Fibroblast of skin of abdomen (primary cell): ENCODE measurements around the gene AMH.

Source experiments
- DNase-seq: peaks from one replicate; pipeline ENCODE4 v3.0.0-alpha.2; 2013

The AMH gene

DNA sequence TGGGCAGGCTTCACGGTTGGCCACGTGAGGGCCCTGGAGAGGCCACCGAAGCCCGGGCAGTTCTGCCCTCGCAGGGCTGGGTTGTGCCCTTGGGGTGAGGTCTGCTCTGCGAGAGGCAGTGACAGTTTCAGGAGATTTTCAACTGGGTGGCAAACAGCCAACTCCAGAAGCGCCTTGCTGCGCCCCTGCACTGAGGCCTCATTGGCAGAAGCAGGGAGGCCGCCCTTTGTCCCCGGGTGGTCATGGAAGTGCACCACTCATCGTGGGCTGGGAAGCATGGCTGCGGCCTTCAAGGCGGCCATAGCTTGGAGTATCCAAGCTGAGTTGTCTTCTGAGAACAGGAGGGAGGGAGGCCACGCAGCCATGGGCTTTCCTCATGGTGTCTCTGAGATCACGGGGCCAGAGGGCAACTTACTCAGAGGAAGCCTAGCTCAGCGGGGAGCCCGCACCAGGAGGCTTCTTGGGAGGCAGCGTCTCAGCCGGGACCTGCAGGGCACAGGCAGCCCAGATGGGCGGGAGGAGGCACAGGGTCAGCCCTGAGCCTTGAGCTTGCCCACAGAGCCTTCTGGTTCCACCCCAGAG, 27.8 kb upstream of the AMH start:
- no peak for DNase-seq

DNA sequence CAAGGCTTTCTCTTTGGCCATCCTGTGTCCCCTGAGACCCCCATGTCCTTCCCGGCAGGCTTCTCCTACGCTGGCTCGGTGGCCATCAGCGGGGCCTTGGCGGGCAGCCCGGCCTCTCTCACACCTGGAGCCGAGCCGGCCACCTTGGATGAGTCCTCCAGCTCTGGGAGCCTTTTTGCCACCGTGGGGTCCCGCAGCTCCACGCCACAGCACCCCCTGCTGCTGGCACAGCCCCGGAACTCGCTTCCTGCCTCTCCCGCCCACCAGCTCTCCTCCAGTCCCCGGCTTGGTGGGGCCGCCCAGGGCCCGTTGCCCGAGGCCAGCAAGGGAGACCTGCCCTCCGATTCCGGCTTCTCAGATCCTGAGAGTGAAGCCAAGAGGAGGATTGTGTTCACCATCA, 27.2 kb upstream of the AMH start:
- DNase-seq = no peak

DNA sequence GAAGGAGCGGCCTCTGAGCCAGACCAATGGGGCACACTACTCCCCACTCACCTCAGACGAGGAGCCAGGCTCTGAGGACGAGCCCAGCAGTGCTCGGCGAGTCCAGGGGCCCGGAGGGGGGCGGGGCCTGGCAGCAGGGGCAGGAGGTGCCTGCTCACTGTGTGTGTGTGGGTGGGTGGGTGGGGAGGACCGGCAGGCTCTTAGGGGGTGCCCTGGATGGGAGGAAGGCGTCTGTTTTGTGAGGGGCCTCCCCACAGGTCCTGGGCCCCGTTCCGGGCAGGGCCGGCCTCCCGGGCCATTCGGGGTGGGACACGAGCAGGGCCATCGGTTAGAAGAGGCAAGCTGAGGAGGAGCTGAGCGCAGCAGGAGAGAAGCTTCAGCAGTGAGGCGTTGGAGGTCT, 25.7 kb upstream of the AMH start:
- no peak for DNase-seq

DNA sequence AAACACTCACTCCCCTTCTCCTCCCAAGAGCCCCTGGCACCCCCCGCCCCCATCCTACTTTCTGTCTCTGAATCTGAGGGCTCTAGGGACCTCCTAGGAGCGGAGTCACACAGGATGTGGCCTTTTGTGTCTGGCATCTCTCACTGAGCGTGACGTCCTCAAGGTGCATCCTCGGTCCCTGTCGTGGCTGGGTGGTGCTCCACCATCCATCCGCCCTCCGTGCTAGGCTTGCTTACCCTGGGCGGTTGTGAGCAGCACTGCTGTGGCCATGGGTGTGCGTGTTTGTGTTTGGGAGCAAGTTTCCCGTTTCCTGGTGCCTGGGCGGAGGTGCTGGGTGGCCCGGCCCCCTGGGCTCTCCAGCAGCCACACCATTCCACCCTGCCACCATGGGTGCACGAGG, 25.2 kb upstream of the AMH start:
- no peak for DNase-seq

DNA sequence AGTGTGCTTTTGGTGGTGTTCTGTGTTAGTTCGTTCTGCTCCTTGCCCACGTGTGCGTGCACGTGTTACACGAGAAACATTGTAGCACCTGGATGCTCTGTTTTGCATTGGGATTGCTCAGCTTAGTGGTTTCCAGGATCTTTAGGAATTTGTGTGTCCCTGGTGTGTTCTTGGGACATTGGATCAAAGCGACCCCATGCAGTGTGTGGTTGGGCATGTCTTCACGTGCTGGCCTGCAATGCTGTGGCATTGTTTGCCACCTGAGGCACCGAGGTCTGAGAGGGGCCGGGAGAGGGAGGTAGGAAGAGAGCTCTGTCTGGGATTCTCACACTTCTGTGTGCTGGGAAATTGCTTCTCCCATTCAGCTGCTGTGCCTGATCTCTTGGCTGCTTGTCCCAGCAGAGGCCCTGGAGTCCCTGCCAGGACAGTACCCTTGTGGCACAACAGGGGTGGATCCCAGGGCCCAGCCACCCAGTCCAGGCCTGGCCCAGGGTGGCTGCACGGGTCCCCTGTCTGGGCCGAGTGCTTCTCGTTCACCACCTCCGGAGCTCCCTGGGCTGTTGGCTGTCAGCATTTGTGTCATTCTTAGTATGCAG, 24.3 kb upstream of the AMH start:
- no peak for DNase-seq

DNA sequence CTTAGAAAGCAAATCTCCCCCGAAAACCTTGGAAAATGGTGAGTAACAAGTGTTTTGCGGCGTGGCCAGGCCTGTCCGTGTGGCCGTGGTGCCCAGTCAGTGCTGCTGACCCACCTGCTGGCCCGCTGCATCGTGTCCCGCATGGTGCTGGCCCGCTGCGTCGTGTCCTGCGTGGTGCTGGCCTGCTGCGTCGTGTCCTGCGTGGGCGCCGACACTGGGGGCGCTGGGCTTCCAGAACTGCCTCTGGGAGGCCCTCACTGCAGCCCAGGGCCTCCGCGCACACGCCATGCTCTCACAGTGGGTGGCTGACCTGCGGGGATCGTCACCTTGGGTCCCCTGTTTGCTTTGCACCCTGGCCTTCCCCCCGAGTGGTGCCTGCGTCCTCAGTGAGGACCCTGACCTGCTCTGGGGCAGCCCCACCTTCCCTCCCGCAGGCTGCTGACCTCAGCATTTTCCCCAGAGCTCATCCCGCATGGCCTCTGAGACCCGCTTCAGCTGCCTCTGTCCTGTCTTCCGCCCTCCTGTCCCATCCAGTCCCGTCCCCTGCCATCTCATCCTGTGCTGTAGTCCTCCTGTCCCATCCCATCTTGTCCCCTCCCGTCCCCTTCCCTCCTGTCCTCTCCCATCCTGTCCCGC, 23.6 kb upstream of the AMH start:
- DNase-seq = no peak

DNA sequence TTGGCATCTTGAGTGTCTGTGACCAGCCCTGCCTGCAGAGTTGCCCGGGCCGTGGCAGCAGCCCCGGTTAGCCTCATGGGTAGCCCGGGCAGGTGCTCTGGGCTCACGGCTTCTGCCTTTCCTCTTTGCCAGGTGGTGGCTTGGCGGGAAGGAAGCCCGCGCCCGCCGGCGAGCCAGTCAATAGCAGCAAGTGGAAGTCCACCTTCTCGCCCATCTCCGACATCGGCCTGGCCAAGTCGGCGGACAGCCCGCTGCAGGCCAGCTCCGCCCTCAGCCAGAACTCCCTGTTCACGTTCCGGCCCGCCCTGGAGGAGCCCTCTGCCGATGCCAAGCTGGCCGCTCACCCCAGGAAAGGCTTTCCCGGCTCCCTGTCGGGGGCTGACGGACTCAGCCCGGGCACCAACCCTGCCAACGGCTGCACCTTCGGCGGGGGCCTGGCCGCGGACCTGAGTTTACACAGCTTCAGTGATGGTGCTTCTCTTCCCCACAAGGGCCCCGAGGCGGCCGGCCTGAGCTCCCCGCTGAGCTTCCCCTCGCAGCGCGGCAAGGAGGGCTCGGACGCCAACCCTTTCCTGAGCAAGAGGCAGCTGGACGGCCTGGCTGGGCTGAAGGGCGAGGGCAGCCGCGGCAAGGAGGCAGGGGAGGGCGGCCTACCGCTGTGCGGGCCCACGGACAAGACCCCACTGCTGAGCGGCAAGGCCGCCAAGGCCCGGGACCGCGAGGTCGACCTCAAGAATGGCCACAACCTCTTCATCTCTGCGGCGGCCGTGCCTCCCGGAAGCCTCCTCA, 22.9 kb upstream of the AMH start:
- no peak for DNase-seq

DNA sequence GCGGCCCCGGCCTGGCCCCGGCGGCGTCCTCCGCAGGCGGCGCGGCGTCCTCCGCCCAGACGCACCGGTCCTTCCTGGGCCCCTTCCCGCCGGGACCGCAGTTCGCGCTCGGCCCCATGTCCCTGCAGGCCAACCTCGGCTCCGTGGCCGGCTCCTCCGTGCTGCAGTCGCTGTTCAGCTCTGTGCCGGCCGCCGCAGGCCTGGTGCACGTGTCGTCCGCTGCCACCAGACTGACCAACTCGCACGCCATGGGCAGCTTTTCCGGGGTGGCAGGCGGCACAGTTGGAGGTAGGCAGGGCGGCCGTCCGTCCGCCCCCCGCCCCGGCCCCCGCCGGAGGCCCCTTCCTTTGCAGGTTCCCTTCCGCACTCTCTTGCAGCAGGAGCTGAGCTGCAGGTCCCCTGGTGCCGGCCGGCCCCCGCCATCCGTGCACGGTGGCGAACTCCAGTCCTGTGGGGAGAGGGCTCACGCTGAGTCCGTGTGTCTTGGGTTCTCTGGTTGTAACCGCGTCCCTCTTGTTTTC, 22.2 kb upstream of the AMH start:
- DNase-seq = no peak

DNA sequence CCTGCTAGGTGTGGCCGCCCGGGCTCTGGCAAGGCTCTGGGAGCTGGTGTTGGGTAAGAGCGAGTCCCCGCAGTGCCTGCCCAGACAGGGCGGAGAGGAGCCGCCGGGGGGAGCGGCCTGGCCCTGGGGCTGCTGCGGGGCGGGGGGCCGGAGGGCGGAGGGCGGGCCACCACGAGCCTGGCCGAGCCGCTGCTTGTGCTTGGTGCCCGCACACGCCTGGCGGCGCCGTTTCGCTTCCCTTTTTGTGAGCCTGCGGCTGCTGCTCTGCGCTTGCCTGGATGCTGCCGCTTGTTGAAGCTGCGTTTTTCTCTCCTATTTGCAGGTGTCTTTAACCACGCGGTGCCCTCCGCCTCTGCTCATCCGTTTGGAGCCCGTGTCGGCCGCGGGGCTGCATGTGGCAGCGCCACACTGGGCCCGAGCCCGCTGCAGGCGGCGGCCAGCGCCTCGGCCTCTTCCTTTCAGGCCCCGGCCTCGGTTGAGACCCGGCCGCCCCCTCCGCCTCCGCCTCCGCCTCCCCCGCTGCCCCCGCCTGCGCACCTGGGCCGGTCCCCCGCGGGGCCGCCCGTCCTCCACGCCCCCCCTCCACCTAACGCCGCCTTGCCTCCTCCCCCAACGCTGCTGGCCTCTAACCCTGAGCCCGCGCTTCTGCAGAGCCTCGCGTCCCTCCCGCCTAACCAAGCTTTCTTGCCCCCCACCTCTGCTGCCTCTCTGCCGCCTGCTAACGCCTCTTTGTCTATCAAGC, 21.5 kb upstream of the AMH start:
- DNase-seq = no peak

DNA sequence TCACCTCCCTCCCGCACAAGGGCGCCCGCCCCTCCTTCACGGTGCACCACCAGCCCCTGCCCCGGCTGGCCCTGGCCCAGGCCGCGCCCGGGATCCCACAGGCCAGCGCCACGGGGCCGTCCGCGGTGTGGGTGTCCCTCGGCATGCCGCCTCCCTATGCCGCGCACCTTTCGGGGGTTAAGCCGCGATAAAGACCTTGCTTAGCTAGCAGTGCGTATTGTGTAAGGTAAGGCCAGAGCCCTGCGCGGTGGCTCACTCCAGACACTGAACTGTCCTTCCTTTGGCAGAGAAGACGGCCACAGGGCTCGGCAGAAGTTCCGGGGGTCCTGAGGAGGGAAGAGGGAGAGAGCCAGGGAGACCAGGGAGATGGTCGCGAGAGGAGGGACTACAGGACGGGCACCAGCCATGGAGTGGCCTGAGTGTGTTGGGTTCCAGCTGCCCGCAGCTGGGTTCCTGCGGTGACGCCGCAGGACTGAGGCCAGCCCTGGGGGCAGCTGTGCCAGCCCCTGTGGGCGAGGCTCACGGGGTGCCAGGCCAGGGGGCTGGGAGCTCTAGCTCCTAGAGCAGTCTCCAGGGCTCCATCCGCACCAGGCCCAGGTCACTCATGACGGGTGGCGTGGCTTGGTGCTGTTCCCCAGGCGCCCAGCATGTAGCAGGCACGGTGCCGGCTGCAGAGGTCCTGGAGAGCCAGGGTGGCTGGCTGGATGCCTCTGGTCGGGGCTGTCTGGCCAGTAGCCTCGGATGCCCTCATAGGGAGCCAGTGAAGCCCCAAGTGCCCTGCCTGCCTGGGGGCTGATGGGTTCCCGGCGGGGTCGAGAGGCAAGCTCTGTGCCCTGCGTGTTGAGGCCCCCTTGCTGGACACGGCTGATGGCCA, 20.7 kb upstream of the AMH start:
- DNase-seq = no peak

DNA sequence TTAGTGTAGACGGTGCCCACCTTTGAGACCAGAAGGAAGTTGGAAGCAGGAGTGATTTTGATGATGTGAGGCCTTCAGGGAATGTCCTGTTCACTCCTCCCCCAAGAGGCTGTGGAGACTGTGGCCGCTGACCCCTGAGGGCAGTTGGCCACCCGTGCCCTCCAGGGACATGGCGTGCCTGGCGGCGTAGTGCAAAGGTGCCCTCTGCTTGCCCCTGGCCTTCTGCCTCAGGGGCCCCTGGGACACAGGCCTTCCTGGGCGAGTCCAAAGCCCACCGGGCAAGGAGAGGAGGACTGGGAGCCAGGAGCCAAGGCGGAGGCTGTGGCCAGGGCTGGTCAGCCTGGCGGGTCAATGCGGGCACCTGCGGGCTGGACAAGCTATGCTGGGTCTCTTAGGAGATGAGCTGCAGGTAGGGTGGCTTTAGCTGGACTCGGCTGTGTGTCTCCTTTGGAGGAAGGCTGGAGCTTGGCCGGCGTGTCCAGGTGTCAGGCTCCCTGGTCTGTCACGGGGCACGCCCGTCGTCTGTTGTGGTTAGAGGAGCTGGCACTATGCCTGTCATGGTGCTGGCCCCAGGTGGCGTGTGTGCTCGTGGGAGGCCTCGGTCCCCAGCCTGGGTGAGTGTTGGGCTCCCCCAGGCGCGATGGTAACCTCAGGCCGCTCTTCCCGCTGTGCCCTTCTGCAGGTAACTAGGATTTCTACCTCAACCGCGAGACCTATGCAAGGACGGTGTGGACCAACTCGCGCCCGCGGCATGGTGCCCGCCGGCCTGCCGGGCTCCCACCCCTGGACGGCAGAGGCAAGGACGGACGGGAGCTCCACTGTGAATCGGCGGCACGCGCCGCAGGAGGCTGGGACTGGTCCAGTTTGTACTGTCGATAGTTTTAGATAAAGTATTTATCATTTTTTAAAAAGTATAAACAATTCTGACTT, 19.8 kb upstream of the AMH start:
- DNase-seq = no peak

DNA sequence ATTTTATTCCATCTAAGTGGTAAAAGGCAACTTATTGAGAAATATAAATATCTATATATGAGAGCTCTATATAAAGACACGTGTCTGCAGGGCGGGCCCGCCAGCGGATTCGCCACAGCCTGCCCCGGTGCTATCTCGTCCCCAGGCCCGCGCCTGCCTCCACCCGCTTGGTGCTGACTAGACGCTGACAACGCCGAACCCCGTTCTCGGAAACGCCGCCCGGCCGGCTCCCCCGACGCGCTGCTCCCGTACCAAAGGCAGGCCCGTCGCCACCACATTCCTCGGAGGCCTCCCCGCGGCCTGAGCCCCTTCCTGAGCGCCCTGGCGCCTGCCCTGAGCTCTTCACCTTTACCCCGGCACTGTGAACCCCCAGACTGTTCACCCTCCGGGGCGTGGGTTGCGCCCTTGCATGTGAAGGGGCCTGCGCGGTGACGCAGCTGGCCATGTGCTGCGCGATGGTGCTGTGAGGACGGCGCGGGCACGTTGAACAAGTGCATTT, 19.0 kb upstream of the AMH start:
- DNase-seq = no peak

DNA sequence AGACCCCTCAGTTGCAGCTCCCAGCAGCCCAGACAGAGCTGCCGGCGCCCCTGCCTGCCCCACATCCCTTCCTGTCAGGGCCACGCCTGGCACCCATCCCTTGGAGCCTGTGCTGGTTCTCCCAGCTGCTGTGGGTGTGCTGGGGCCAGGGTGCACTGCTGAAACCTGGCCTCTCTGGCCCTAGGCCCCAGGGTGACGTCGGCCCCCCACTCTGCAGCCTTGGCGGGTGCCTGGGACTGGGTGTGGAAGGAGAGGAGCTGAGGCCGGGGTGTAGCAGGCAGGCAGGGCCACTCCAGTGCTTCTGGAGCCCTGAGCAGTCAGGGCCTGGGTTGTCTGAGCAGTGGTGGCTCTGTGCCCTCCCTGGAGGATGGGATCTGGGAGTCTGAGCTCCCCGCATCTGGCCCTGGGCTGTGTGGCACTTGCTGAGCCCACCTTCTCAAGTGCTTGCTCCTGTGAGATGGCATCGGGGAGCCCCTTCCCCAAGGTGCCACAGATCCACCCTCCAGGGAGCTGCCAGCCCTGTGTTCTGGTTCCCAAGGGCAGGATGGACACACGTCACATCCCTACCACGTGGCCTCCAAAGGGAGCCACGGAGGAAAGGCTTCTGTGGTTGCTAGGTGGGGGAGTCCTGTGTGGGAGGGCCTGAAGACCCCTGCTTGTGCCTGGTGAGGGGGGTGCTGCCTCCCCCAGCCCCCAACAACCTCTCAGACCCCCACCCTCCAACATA, 18.2 kb upstream of the AMH start:
- no peak for DNase-seq

DNA sequence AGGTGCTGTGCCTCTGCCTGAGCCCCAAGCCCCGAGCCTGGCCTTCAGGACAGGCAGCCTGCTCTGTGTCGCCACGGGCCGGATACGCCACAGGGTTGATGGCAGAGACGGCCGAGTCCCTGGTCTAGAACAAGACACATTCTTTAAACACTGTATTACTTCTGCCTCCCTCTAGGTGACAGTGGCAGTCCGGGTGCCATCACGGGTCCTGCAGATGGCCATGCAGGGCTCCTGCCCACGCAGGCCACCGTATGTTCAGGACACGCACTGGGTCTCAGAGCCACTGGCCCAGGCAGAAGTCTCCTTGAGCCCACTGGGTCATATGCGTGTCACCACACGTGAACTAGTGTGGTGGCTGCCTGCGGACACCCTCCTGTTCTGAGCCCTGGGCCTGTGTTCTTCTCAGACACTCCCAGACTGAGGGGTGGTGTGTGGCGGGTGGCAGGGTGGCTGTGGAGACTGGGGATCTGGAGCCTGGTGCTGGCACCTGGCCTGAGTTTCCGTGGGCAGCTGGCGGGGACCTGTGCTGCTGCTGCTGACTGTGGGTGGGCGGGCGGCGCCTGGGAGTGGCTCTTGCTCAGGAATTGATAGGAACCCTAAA, 17.4 kb upstream of the AMH start:
- no peak for DNase-seq

DNA sequence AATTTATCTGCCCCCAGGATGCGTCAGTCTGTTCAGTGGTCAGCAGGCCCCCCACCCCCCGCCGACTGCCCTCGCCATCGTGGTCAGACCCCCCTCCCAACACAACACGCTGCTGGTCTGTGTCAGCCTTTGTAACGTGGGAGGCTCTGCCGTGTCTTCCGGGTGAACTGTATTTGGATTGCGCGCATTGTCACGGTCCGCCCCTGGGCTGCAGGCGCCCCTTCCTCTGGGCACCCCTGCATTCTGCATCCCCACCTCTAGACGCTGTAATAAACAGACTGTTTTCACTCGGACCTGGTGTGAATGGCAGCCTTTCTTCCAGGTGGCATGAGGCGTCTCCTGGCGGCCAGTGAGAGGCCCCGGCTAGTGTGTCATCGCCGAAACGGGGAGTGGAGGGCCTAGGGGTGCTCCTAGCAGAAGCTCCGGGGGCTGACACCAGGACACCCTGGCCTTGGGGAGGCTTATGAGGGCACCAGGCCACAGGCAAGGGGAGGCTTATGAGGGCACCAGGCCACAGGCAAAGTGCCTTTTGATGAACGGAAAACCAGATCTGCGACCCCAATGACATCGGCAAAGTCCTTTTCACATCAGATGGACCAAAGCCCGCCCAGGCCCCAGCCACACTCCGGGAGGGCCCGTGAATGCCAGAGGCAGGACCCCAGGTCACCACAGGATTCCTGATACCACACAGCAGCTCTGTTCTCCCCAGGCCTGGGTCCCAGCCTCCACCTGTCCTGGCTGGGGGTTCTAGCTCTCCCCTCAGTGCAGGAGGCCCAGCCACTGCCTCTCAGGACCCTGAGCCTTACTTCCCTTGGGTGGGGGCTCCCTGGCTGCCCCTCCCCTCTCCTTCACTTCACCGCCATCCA, 16.6 kb upstream of the AMH start:
- no peak for DNase-seq

DNA sequence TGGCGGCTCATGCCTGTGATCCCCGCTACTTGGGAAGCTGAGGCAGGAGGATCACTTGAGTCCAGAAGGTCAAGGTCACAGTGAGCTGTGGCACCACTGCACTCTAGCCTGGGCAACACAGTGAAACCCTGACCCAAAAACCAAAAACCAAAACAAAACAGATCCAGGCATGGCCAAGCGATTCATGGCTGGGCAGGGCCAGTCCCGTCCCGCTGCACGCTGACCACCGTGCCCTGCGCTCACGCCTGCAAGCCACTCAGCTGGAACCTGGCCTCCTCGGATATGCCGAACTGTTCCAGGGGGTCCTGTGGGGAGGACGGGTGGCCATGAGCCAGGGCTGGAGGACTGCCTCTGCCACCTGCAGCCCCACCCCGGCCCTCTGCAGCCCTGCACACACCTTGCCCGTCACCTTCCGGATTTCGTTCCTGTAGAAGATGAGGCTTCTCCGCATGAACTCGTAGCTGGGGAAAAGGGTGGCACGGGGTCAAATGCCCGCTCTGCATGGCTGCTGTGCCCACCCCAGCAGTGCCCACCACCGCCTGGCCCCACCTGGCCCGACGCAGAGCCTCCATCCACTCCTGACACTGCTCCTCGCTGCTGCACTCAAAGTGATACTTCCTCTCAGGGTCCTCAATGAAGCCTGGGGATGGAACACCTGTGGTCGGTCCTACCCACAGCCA, 15.4 kb upstream of the AMH start:
- DNase-seq = no peak

DNA sequence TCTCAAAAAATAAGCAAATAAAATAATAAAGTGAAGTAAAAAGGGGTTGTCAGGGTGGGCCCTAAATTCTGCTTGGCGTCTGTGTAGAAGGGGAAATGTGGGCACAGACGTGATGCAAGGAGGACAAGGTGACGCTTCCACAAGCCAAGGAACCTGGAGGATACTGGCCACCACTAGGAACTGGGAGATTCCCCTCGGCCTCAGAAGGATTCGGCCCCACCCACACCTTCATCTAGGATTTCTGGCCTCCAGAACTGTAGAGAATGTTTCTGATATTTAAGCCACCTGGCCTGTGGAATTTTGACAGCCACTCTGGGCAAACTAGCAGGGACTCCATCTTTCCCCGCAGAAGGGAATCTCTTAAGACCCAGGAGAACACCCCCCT, 14.1 kb upstream of the AMH start:
- DNase-seq = no peak
